ENCODE measurements around the gene PCSK5. TPM values are rescaled to one million over a fixed set of nuclear protein-coding genes. Genes with fewer than 3 reads are reported as not detected.
"Not testable (repeated sequence)": the region's sequence is repeated elsewhere in the genome, so short reads cannot be mapped to it uniquely, and the experiment has no call there.

The PCSK5 gene
- total RNA-seq, 1 donor from 2014 or later = 8.9 TPM

DNA sequence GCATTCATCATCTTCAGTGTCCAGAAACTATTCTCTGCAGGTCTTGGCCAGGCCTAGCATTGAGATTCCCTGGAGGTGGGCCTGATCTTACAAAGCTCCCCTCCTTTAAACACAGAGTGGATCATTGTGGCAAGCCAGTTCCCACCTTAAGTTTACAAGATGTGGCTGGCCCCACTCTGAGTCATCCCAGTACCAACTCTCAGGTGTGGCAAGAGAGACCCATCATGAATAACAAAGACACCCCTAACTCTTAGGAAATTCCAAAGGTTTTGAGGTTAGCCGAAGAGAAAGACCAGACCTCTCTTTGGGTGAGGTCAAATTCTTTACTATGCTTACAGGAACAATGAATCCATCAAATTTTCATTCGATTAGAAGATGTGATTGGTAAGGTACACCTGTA, 425.6 kb downstream of the PCSK5 start:
- H3K27ac Mint-ChIP-seq (ENCODE audit: unreplicated experiment) = no peak overlapping the region
- no peak for TF ChIP-seq CTCF (IDR thresholded peaks at IDR 0.05)
- no peaks in the 10 kb centered on the region for H3K27me3 Mint-ChIP-seq (ENCODE audit: low read depth)
- H3K36me3 Mint-ChIP-seq (ENCODE audit: low read depth) = no peaks in the 10 kb centered on the region
- peaks cover 5% of the 10 kb centered on the region for H3K4me1 Mint-ChIP-seq (ENCODE audit: low read depth)
- H3K9me3 Mint-ChIP-seq (ENCODE audit: low read depth) = no peaks in the 10 kb centered on the region
- H3K4me3 Mint-ChIP-seq (ENCODE audit: unreplicated experiment) = no peak overlapping the region
- DNase-seq (ENCODE audit: low spot score) = no peak

- H3K36me3 Mint-ChIP-seq (ENCODE audit: low read depth); H3K9me3 Mint-ChIP-seq (ENCODE audit: low read depth); H3K27me3 Mint-ChIP-seq (ENCODE audit: low read depth); H3K27ac Mint-ChIP-seq (ENCODE audit: unreplicated experiment); H3K4me3 Mint-ChIP-seq (ENCODE audit: unreplicated experiment); DNase-seq (ENCODE audit: low spot score): not testable (repeated sequence)
- H3K4me1 Mint-ChIP-seq (ENCODE audit: low read depth) = peaks cover 13% of the 10 kb centered on the region
Measured at GRCh38 chr9:76319466-76319865, 429.0 kb downstream of the PCSK5 start.

DNA sequence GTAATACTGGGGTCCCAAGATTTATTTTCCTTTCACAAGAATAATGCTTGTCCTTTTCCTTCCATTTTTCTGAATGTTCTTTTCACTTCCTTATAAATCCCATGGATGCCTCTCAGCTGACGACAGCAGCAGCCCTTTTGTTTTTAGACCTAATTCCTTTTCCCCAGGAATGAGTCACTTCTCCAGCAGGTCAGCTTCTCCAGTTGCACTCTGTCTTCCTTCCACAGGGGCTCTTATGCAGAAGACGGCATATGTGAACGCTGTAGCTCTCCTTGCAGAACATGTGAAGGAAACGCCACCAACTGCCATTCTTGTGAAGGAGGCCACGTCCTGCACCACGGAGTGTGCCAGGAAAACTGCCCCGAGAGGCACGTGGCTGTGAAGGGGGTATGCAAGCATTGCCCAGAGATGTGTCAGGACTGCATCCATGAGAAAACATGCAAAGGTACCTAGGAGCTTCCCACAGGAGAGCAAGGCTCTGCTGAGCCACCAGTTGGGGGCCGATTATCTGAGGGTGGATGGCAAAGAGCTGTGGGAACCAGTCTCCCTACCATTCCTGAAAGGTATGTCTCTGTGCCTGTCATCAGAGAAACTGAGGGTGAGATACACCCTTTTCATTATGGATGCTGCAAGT, 430.8 kb downstream of the PCSK5 start:
- DNase-seq (ENCODE audit: low spot score) = no peak
- H3K4me3 Mint-ChIP-seq (ENCODE audit: unreplicated experiment) = no peak overlapping the region
- no peaks in the 10 kb centered on the region for H3K36me3 Mint-ChIP-seq (ENCODE audit: low read depth)
- H3K27me3 Mint-ChIP-seq (ENCODE audit: low read depth) = no peaks in the 10 kb centered on the region
- no peaks in the 10 kb centered on the region for H3K9me3 Mint-ChIP-seq (ENCODE audit: low read depth)
- TF ChIP-seq CTCF (IDR thresholded peaks at IDR 0.05) = no peak
- peaks cover 13% of the 10 kb centered on the region for H3K4me1 Mint-ChIP-seq (ENCODE audit: low read depth)
- peak overlapping the region; percentile 87 for H3K27ac Mint-ChIP-seq (ENCODE audit: unreplicated experiment)

DNA sequence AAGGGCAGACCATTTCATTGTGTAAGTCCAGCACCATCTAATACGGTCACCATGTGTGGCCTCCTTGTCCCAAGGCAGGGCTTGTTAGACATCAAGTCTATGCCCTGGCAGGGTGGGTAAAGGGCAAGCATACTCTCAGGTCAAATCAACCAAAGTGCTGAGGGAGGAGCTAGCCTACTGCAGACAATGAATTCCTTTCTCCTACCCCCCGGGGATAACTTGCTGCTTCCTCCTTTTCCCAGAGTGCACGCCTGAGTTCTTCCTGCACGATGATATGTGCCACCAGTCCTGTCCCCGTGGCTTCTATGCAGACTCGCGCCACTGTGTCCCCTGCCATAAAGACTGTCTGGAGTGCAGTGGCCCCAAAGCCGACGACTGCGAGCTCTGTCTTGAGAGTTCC, 432.3 kb downstream of the PCSK5 start:
- peaks cover 2% of the 10 kb centered on the region for H3K27me3 Mint-ChIP-seq (ENCODE audit: low read depth)
- DNase-seq (ENCODE audit: low spot score) = no peak
- TF ChIP-seq CTCF (IDR thresholded peaks at IDR 0.05) = no peak
- H3K36me3 Mint-ChIP-seq (ENCODE audit: low read depth) = no peaks in the 10 kb centered on the region
- no peak overlapping the region for H3K27ac Mint-ChIP-seq (ENCODE audit: unreplicated experiment)
- no peak overlapping the region for H3K4me3 Mint-ChIP-seq (ENCODE audit: unreplicated experiment)
- peaks cover 13% of the 10 kb centered on the region for H3K4me1 Mint-ChIP-seq (ENCODE audit: low read depth)
- no peaks in the 10 kb centered on the region for H3K9me3 Mint-ChIP-seq (ENCODE audit: low read depth)

GRCh38 chr9:76323490-76323889, 433.0 kb downstream of the PCSK5 start:
- no peaks in the 10 kb centered on the region for H3K36me3 Mint-ChIP-seq (ENCODE audit: low read depth)
- H3K4me3 Mint-ChIP-seq (ENCODE audit: unreplicated experiment) = no peak overlapping the region
- no peaks in the 10 kb centered on the region for H3K9me3 Mint-ChIP-seq (ENCODE audit: low read depth)
- DNase-seq (ENCODE audit: low spot score) = no peak
- H3K27me3 Mint-ChIP-seq (ENCODE audit: low read depth) = peaks cover 5% of the 10 kb centered on the region
- TF ChIP-seq CTCF (IDR thresholded peaks at IDR 0.05) = no peak
- no peak overlapping the region for H3K27ac Mint-ChIP-seq (ENCODE audit: unreplicated experiment)
- H3K4me1 Mint-ChIP-seq (ENCODE audit: low read depth) = peaks cover 13% of the 10 kb centered on the region

GRCh38 chr9:76324030-76324429, 433.6 kb downstream of the PCSK5 start:
- H3K27me3 Mint-ChIP-seq (ENCODE audit: low read depth); H3K9me3 Mint-ChIP-seq (ENCODE audit: low read depth); H3K36me3 Mint-ChIP-seq (ENCODE audit: low read depth); H3K4me3 Mint-ChIP-seq (ENCODE audit: unreplicated experiment); H3K27ac Mint-ChIP-seq (ENCODE audit: unreplicated experiment); DNase-seq (ENCODE audit: low spot score): not testable (repeated sequence)
- H3K4me1 Mint-ChIP-seq (ENCODE audit: low read depth) = peaks cover 13% of the 10 kb centered on the region
